Measurements from ENCODE around the gene ZXDA.
"Not testable (repeated sequence)": the region's sequence is repeated elsewhere in the genome, so short reads cannot be mapped to it uniquely, and the experiment has no call there.

Gene ZXDA

GRCh38 chrX:57910287-57910912 lies at the start of gene ZXDA:
TSS of gene ZXDA (minus strand) at chrX:57910458. CDS start at chrX:57910420, 38 bp downstream.
- not testable (repeated sequence) for FAIRE-seq; DNase-seq (ENCODE audit: insufficient read length, low spot score)

GRCh38 chrX:57952320-57952678 lies 42.0 kb upstream of the ZXDA start:
- FAIRE-seq, result no peak
- no peak for DNase-seq (ENCODE audit: insufficient read length, low spot score)

GRCh38 chrX:57951666-57952319 lies 41.5 kb upstream of the ZXDA start:
- no peak for DNase-seq (ENCODE audit: insufficient read length, low spot score)
- no peak for FAIRE-seq

- FAIRE-seq (no peak), DNase-seq (ENCODE audit: insufficient read length, low spot score) (no peak)
These were observed 23.1 kb upstream of the ZXDA start for GRCh38 chrX:57933321-57933720.

GRCh38 chrX:57932266-57932665 lies 22.0 kb upstream of the ZXDA start:
- FAIRE-seq, result no peak

GRCh38 chrX:57930051-57930450 lies 19.8 kb upstream of the ZXDA start:
- DNase-seq (ENCODE audit: insufficient read length, low spot score), result no peak
- FAIRE-seq, result no peak

More at GRCh38 chrX:57932266-57932665, 22.0 kb upstream of the ZXDA start:
- no peak for DNase-seq (ENCODE audit: insufficient read length, low spot score)

GRCh38 chrX:57929373-57929772 lies 19.1 kb upstream of the ZXDA start:
- no peak for FAIRE-seq

GRCh38 chrX:57925806-57926205 lies 15.5 kb upstream of the ZXDA start:
- no peak for FAIRE-seq

More at GRCh38 chrX:57929373-57929772, 19.1 kb upstream of the ZXDA start:
- DNase-seq (ENCODE audit: insufficient read length, low spot score), result no peak

GRCh38 chrX:57918750-57919436 lies 8.6 kb upstream of the ZXDA start:
- DNase-seq (ENCODE audit: insufficient read length, low spot score), result no peak

More at GRCh38 chrX:57925806-57926205, 15.5 kb upstream of the ZXDA start:
- DNase-seq (ENCODE audit: insufficient read length, low spot score), result no peak

GRCh38 chrX:57915680-57916079 lies 5.4 kb upstream of the ZXDA start:
- DNase-seq (ENCODE audit: insufficient read length, low spot score) (no peak), FAIRE-seq (no peak)

More at GRCh38 chrX:57918750-57919436, 8.6 kb upstream of the ZXDA start:
- FAIRE-seq, result no peak

- not testable (repeated sequence) for FAIRE-seq; DNase-seq (ENCODE audit: insufficient read length, low spot score)
These were observed 517 bp downstream of the ZXDA start for GRCh38 chrX:57909595-57910286.

- not testable (repeated sequence) for DNase-seq (ENCODE audit: insufficient read length, low spot score); FAIRE-seq
These were observed 1.2 kb downstream of the ZXDA start for GRCh38 chrX:57908972-57909594.

- FAIRE-seq (no peak), DNase-seq (ENCODE audit: insufficient read length, low spot score) (no peak)
These were observed 3.5 kb downstream of the ZXDA start for GRCh38 chrX:57906790-57907189.

- DNase-seq (ENCODE audit: insufficient read length, low spot score) (no peak), FAIRE-seq (no peak)
These were observed 5.1 kb downstream of the ZXDA start for GRCh38 chrX:57905141-57905540.

- DNase-seq (ENCODE audit: insufficient read length, low spot score), result no peak
- no peak for FAIRE-seq
These were observed 5.9 kb downstream of the ZXDA start for GRCh38 chrX:57904176-57904880.

- DNase-seq (ENCODE audit: insufficient read length, low spot score), result no peak
These were observed 7.6 kb downstream of the ZXDA start for GRCh38 chrX:57902633-57903032.

GRCh38 chrX:57901466-57901865 lies 8.8 kb downstream of the ZXDA start:
- no peak for FAIRE-seq
- DNase-seq (ENCODE audit: insufficient read length, low spot score), result no peak

More at GRCh38 chrX:57902633-57903032, 7.6 kb downstream of the ZXDA start:
- FAIRE-seq, result no peak

GRCh38 chrX:57900975-57901374 lies 9.3 kb downstream of the ZXDA start:
- no peak for DNase-seq (ENCODE audit: insufficient read length, low spot score)
- no peak for FAIRE-seq

GRCh38 chrX:57899906-57900305 lies 10.4 kb downstream of the ZXDA start:
- FAIRE-seq (no peak), DNase-seq (ENCODE audit: insufficient read length, low spot score) (no peak)

GRCh38 chrX:57899064-57899463 lies 11.2 kb downstream of the ZXDA start:
- no peak for DNase-seq (ENCODE audit: insufficient read length, low spot score)
- FAIRE-seq, result no peak

Measured in HTR-8/SVneo (cell line).